Mesendoderm (in vitro differentiated cells): ENCODE data around the gene BARD1.
"Not testable (repeated sequence)": the region's sequence is repeated elsewhere in the genome, so short reads cannot be mapped to it uniquely, and the experiment has no call there.

Experiments
- DNase-seq: peaks from one replicate; pipeline ENCODE4 v3.0.0; 2013
- H2AK5ac ChIP-seq: 2 replicates; pipeline ENCODE4 v1.6.1; 2013; ENCODE audit warnings: low read length, inconsistent platforms
- H2BK120ac ChIP-seq: 2 replicates; pipeline ENCODE4 v1.6.1; 2013; ENCODE audit warnings: low read depth, mild to moderate bottlenecking, low read length, moderate library complexity, mixed read lengths
- H2BK15ac ChIP-seq: replicated peaks from 2 replicates; pipeline ENCODE4 v1.6.1; 2013; ENCODE audit warnings: low read depth, mild to moderate bottlenecking, moderate library complexity
- H2BK5ac ChIP-seq: 2 replicates; pipeline ENCODE4 v1.6.1; 2013; ENCODE audit warnings: low read length, inconsistent platforms
- H3K18ac ChIP-seq: 2 replicates; pipeline ENCODE4 v1.6.1; 2013; ENCODE audit warnings: mild to moderate bottlenecking, low read length, mixed read lengths
- H3K23ac ChIP-seq: one replicate; pipeline ENCODE4 v1.6.1; 2013; ENCODE audit warnings: low read length
- H3K27ac ChIP-seq: 2 replicates; pipeline ENCODE4 v1.5.1; 2013; ENCODE audit warnings: low read depth, mild to moderate bottlenecking, inconsistent platforms, low read length, moderate library complexity
- H3K27me3 ChIP-seq: 2 replicates; pipeline ENCODE4 v1.6.1; 2013; ENCODE audit warnings: low read length, control low read depth, mild to moderate bottlenecking, inconsistent platforms; ENCODE audit not compliant: insufficient read depth, poor library complexity
- H3K36me3 ChIP-seq: 2 replicates; pipeline ENCODE4 v1.6.1; 2013; ENCODE audit warnings: low read length, inconsistent platforms; ENCODE audit not compliant: control insufficient read depth, insufficient read depth
- H3K4ac ChIP-seq: one replicate; pipeline ENCODE4 v1.6.1; 2013; ENCODE audit warnings: low read depth, mild to moderate bottlenecking, low read length, moderate library complexity
- H3K4me1 ChIP-seq: 2 replicates; pipeline ENCODE4 v1.6.1; 2013; ENCODE audit warnings: low read depth, low read length, inconsistent platforms; ENCODE audit not compliant: control insufficient read depth
- H3K4me2 ChIP-seq: 2 replicates; pipeline ENCODE4 v1.6.1; 2013; ENCODE audit warnings: low read length
- H3K4me3 ChIP-seq: 2 replicates; pipeline ENCODE4 v1.5.1; 2013; ENCODE audit warnings: mild to moderate bottlenecking, low read length
- H3K56ac ChIP-seq: one replicate; pipeline ENCODE4 v1.6.1; 2013; ENCODE audit warnings: low read length
- H3K79me1 ChIP-seq: 2 replicates; pipeline ENCODE4 v1.6.1; 2013; ENCODE audit warnings: low read length, inconsistent platforms
- H3K79me2 ChIP-seq: 2 replicates; pipeline ENCODE4 v1.6.1; 2013; ENCODE audit warnings: mild to moderate bottlenecking, low read length; ENCODE audit not compliant: control insufficient read depth, insufficient read depth
- H3K9ac ChIP-seq: 2 replicates; pipeline ENCODE4 v1.6.1; 2013; ENCODE audit warnings: low read length, inconsistent platforms
- H4K5ac ChIP-seq: one replicate; pipeline ENCODE4 v1.6.1; 2013; ENCODE audit warnings: low read length
- H4K8ac ChIP-seq: one replicate; pipeline ENCODE4 v1.6.1; 2013; ENCODE audit warnings: low read depth, mild to moderate bottlenecking, control low read depth, low read length, moderate library complexity
- WGBS: extraction: QIAGEN DNeasy Blood & Tissue Kit; methylation state at CpG from one replicate; pipeline ENCODE4 v1.1.7; 2013; ENCODE audit warnings: low lambda C conversion rate, missing lambda C conversion rate; ENCODE audit not compliant: insufficient coverage; ENCODE audit errors: extremely low coverage; 5-methylcytosine and 5-hydroxymethylcytosine counted together

The BARD1 gene

GRCh38 chr2:214730800-214731407 lies 78.6 kb downstream of the BARD1 start:
- no peak overlapping the region for H3K9ac ChIP-seq
- no peak overlapping the region for H3K4me2 ChIP-seq
- no peaks in the 10 kb centered on the region for H3K79me1 ChIP-seq
- no peak overlapping the region for H2AK5ac ChIP-seq
- H2BK120ac ChIP-seq = no peak overlapping the region
- no peak overlapping the region for H2BK15ac ChIP-seq
- peak; percentile 6 for DNase-seq
- H3K4me1 ChIP-seq = no peaks in the 10 kb centered on the region
- no peak overlapping the region for H3K4me3 ChIP-seq
- H4K5ac ChIP-seq = no peak overlapping the region
- no peak overlapping the region for H2BK5ac ChIP-seq
- peaks cover 3% of the 10 kb centered on the region for H3K36me3 ChIP-seq
- H3K56ac ChIP-seq = no peak overlapping the region
- H3K27ac ChIP-seq = no peak overlapping the region
- no peak overlapping the region for H3K4ac ChIP-seq
- no CpG with 5 or more reads among the region's 3 CpGs for WGBS
- no peak overlapping the region for H4K8ac ChIP-seq
- no peaks in the 10 kb centered on the region for H3K79me2 ChIP-seq
- H3K18ac ChIP-seq = no peak overlapping the region
- H3K23ac ChIP-seq = no peak overlapping the region
- H3K27me3 ChIP-seq = no peaks in the 10 kb centered on the region

GRCh38 chr2:214730248-214730647 lies 79.2 kb downstream of the BARD1 start:
- H4K8ac ChIP-seq = no peak overlapping the region
- no peak overlapping the region for H3K27ac ChIP-seq
- H3K4me3 ChIP-seq = no peak overlapping the region
- H3K4me2 ChIP-seq = no peak overlapping the region
- H3K18ac ChIP-seq = no peak overlapping the region
- no peaks in the 10 kb centered on the region for H3K27me3 ChIP-seq
- H4K5ac ChIP-seq = no peak overlapping the region
- H3K79me2 ChIP-seq = no peaks in the 10 kb centered on the region
- peaks cover 3% of the 10 kb centered on the region for H3K36me3 ChIP-seq
- H2BK5ac ChIP-seq = no peak overlapping the region
- H3K79me1 ChIP-seq = no peaks in the 10 kb centered on the region
- no CpG with 5 or more reads among the region's 3 CpGs for WGBS
- H2BK120ac ChIP-seq = no peak overlapping the region
- H3K4ac ChIP-seq = no peak overlapping the region
- H2AK5ac ChIP-seq = no peak overlapping the region
- H2BK15ac ChIP-seq = no peak overlapping the region
- no peak overlapping the region for H3K9ac ChIP-seq
- no peaks in the 10 kb centered on the region for H3K4me1 ChIP-seq
- no peak overlapping the region for H3K56ac ChIP-seq
- H3K23ac ChIP-seq = no peak overlapping the region
- DNase-seq = no peak

- Histone ChIP-seq H3K27me3 (no peaks in the 10 kb centered on the region), H3K79me2 (no peaks in the 10 kb centered on the region), H4K5ac (no peak overlapping the region), H3K4me1 (no peaks in the 10 kb centered on the region), H3K4ac (no peak overlapping the region), H3K9ac (no peak overlapping the region), H3K79me1 (no peaks in the 10 kb centered on the region), H4K8ac (no peak overlapping the region), H2BK5ac (no peak overlapping the region), H3K56ac (no peak overlapping the region), H3K23ac (no peak overlapping the region), H3K27ac (no peak overlapping the region), H2BK120ac (no peak overlapping the region), H3K36me3 (peaks cover 3% of the 10 kb centered on the region), H3K18ac (no peak overlapping the region), H3K4me2 (no peak overlapping the region), H3K4me3 (no peak overlapping the region), H2AK5ac (no peak overlapping the region), H2BK15ac (no peak overlapping the region)
- DNase-seq = no peak
- WGBS = no CpG with 5 or more reads among the region's 1 CpG
Measured at GRCh38 chr2:214724741-214725140, 84.7 kb downstream of the BARD1 start.

DNA sequence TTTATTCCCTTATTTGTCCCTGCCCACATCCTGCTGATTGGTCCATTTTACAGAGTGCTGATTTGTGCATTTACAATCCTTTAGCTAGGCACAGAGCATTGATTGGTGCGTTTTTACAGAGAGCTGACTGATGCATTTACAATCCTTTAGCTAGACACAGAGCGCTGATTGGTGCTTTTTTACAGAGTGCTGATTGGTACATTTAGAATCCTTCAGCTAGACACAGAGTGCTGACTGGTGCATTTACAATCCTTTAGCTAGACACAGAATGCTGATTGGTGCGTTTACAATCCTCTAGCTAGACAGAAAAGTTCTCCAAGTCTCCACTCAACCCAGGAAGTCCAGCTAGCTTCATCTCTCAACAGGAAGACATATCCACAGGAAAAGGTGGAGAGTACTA lies 91.6 kb downstream of the BARD1 start:
- H3K27ac ChIP-seq, H3K4me2 ChIP-seq, H4K5ac ChIP-seq, H4K8ac ChIP-seq, DNase-seq, H3K36me3 ChIP-seq, H2BK5ac ChIP-seq, H3K9ac ChIP-seq, H2BK15ac ChIP-seq, H3K4me1 ChIP-seq, H3K79me2 ChIP-seq, H3K4ac ChIP-seq, H3K79me1 ChIP-seq, H3K4me3 ChIP-seq, H3K18ac ChIP-seq, H2BK120ac ChIP-seq, H2AK5ac ChIP-seq, H3K27me3 ChIP-seq, H3K23ac ChIP-seq, H3K56ac ChIP-seq: not testable (repeated sequence)
- no CpG with 5 or more reads among the region's 3 CpGs for WGBS

DNA sequence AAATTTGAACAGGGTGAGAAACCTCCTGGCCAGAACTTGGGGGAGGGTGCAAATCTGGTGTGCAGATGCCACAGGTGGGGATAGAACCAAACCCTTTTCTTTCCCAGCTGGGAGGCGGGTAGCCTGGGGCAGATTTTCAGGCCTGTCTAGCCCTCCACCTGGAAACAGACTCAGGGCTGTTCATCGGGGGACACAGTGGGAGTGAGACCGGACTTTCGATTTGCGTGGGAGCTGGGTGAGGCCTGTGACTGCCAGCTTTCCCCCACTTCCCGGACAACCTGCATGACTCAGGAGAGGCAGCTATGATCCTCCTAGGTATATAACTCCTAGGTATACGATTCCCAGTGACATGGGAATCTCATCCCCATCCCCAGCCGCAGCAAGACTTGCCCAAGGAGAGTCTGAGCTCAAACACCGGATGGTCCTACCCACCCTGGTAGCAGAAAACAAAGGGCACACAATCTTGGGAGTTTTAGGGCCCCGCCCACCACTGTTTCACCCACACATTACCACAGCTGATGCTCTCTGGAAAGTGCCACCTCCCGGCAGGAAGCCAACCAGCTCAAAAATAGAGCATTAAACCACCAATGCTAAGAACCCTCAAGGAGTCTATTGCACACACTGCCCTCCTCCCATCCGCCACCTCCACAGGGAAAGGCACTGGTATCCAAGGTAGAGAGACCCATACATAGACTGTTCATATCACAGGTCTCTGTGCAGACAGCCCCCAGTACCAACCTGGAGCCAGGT lies 92.5 kb downstream of the BARD1 start:
- H3K4me3 ChIP-seq = no peak overlapping the region
- H2AK5ac ChIP-seq = no peak overlapping the region
- H3K23ac ChIP-seq = no peak overlapping the region
- no peak overlapping the region for H3K18ac ChIP-seq
- no CpG with 5 or more reads among the region's 12 CpGs for WGBS
- H2BK15ac ChIP-seq = no peak overlapping the region
- H3K79me2 ChIP-seq = no peaks in the 10 kb centered on the region
- H2BK5ac ChIP-seq = no peak overlapping the region
- no peak overlapping the region for H4K5ac ChIP-seq
- H3K4me2 ChIP-seq = no peak overlapping the region
- no peak overlapping the region for H3K27ac ChIP-seq
- no peaks in the 10 kb centered on the region for H3K27me3 ChIP-seq
- H3K79me1 ChIP-seq = no peaks in the 10 kb centered on the region
- no peak overlapping the region for H3K56ac ChIP-seq
- H3K9ac ChIP-seq = no peak overlapping the region
- no peak overlapping the region for H4K8ac ChIP-seq
- no peak for DNase-seq
- H2BK120ac ChIP-seq = no peak overlapping the region
- H3K36me3 ChIP-seq = no peaks in the 10 kb centered on the region
- H3K4me1 ChIP-seq = no peaks in the 10 kb centered on the region
- no peak overlapping the region for H3K4ac ChIP-seq

DNA sequence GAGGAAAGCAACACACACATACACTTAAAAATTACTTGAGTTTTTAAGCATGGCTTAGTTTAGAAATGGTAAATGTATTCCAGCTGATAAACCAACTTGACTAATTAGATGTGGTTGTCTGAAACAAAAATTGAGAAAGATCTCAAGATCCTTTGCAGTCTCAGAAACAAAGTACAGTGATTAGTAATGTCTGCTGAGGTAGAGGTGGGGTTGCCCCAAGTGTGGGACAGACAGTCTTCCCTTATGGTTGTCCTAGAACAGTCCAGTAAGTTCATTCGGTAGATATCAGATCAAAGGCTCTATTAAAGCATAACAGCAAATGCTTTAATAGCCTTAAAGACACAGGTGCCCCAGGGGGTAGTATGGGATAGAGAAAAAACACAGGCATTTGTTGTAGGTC lies 94.5 kb downstream of the BARD1 start:
- Histone ChIP-seq H3K27ac (no peak overlapping the region), H3K79me2 (no peaks in the 10 kb centered on the region), H3K23ac (no peak overlapping the region), H3K18ac (no peak overlapping the region), H3K36me3 (no peaks in the 10 kb centered on the region), H4K8ac (no peak overlapping the region), H3K79me1 (no peaks in the 10 kb centered on the region), H2AK5ac (no peak overlapping the region), H3K9ac (no peak overlapping the region), H3K4me3 (no peak overlapping the region), H3K27me3 (no peaks in the 10 kb centered on the region), H2BK5ac (no peak overlapping the region), H3K4me1 (no peaks in the 10 kb centered on the region), H3K4ac (no peak overlapping the region), H3K4me2 (no peak overlapping the region), H2BK120ac (no peak overlapping the region), H4K5ac (no peak overlapping the region), H2BK15ac (no peak overlapping the region), H3K56ac (no peak overlapping the region)
- WGBS = no CpG with 5 or more reads among the region's 1 CpG
- DNase-seq = no peak
